ENCODE measurements around the gene ITGB4. TPM values are rescaled to one million over a fixed set of nuclear protein-coding genes. Genes with fewer than 3 reads are reported as not detected.

Gene ITGB4
- polyA plus RNA-seq, 1 donor: 48.4 TPM

DNA sequence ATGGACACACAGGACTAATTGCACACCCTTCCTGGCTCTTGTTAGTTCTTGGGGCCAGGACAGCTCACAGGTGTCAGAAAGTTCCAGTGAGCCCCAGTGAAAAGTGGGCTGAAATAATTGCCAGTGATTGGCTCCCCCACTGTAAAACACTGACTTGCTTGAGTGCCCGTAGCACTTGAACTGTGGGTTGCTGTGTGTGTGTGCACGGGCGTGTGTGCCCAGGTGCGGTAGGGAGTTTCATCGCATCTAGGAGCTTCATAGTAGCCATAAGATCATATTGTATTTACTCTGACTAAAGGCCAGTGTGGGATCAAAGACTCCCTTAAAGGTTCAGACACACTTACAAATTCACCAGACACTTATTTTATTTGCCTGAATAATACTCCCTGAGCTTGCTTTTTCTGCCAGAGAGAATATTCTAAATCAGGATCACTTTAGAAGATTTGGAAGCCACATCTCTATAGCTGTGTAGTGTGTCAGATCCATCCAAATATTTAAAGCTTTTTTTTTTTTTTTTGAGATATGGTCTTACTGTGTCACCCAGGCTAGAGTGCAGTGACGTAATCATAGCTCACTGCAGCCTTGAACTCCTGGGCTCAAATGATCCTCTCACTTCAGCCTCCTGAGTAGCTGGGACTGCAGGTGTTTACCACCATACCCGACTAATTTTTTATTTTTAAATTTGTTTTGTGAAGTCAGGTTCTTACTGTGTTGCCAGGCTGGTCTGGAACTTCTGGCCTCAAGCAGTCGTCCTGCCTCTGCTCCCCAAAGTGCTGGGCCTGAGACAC is 74.8 kb downstream of the ITGB4 start:
- Histone ChIP-seq H3K4me3 (ENCODE audit: low read length) (no peak overlapping the region), H3K27me3 (ENCODE audit: control insufficient read depth, insufficient read depth, low read length) (no peaks in the 10 kb centered on the region), H3K4me1 (ENCODE audit: control insufficient read depth, insufficient read depth, low read length) (no peaks in the 10 kb centered on the region), H3K9me3 (ENCODE audit: control insufficient read depth, low read depth, low read length) (no peaks in the 10 kb centered on the region), H3K27ac (ENCODE audit: low read length) (no peak overlapping the region), H3K36me3 (ENCODE audit: control insufficient read depth, insufficient read depth, low read length) (peaks cover 46% of the 10 kb centered on the region)
- no CpG with 5 or more reads among the region's 8 CpGs for WGBS (ENCODE audit: insufficient coverage, low lambda C conversion rate)
- no peak for DNase-seq

- no peak overlapping the region for H3K4me3 ChIP-seq (ENCODE audit: low read length)
- H3K9me3 ChIP-seq (ENCODE audit: control insufficient read depth, low read depth, low read length): no peaks in the 10 kb centered on the region
- H3K27me3 ChIP-seq (ENCODE audit: control insufficient read depth, insufficient read depth, low read length): no peaks in the 10 kb centered on the region
- WGBS (ENCODE audit: insufficient coverage, low lambda C conversion rate): no CpG with 5 or more reads among the region's 4 CpGs
- DNase-seq: no peak
- peaks cover 38% of the 10 kb centered on the region for H3K36me3 ChIP-seq (ENCODE audit: control insufficient read depth, insufficient read depth, low read length)
- no peak overlapping the region for H3K27ac ChIP-seq (ENCODE audit: low read length)
- H3K4me1 ChIP-seq (ENCODE audit: control insufficient read depth, insufficient read depth, low read length): no peaks in the 10 kb centered on the region
These were observed 78.1 kb downstream of the ITGB4 start for GRCh38 chr17:75799402-75799801.

DNA sequence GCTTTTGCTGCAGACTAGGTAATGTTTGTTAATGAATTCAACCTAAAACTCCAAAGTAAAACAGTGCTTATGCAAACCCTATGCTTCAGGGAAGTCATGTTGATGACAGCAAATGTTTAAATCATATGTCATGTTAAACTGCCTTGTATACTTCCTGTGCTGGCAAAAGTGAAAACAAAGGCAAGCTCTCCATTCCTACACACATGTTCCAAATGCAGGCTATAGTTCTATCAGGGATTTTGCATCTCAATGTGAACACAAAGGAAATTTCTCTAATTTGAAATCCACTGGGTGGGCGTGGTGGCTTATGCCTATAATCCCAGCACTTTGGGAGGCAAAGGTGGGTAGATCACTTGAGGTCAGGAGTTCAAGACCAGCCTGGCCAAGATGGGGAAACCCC is 82.6 kb downstream of the ITGB4 start:
- H3K4me3 ChIP-seq (ENCODE audit: low read length): no peak overlapping the region
- H3K27me3 ChIP-seq (ENCODE audit: control insufficient read depth, insufficient read depth, low read length): no peaks in the 10 kb centered on the region
- H3K27ac ChIP-seq (ENCODE audit: low read length): no peak overlapping the region
- no peaks in the 10 kb centered on the region for H3K4me1 ChIP-seq (ENCODE audit: control insufficient read depth, insufficient read depth, low read length)
- WGBS (ENCODE audit: insufficient coverage, low lambda C conversion rate): no CpG with 5 or more reads among the region's 1 CpG
- no peak for DNase-seq
- H3K9me3 ChIP-seq (ENCODE audit: control insufficient read depth, low read depth, low read length): no peaks in the 10 kb centered on the region
- peaks cover 18% of the 10 kb centered on the region for H3K36me3 ChIP-seq (ENCODE audit: control insufficient read depth, insufficient read depth, low read length)

DNA sequence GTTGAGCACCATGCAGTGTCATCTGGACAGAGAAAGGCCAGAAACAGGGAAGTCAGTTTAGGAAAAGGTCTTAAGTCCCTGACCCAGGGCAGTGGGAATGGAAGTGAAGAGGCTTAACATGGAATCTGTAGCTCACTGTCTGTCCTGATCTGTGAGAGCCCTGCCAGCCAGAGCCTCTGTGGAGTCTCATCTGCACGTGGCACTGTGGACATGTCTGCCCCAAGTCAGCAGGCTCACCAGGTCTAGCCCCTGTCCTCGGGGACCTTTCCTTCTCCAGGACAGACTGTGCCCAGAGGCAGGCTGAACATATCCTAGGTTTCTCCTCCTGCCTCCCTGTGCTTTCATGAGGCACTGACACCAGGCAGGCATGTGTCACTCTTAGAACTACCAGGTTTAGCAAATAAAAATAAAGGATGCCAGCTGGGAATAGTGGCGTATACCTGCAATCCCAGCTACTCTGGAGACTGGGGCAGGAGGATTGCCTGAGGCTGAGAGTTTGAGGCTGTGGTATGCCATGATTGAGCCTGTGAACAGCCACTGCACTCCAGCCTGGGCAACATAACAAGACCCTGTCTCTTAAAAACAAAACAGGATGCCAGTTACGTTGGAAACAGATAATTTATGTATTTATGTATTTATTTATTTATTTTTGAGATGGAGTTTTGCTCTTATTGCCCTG is 85.7 kb downstream of the ITGB4 start:
- no peaks in the 10 kb centered on the region for H3K9me3 ChIP-seq (ENCODE audit: control insufficient read depth, low read depth, low read length)
- H3K27me3 ChIP-seq (ENCODE audit: control insufficient read depth, insufficient read depth, low read length): no peaks in the 10 kb centered on the region
- no CpG with 5 or more reads among the region's 4 CpGs for WGBS (ENCODE audit: insufficient coverage, low lambda C conversion rate)
- no peak overlapping the region for H3K27ac ChIP-seq (ENCODE audit: low read length)
- H3K36me3 ChIP-seq (ENCODE audit: control insufficient read depth, insufficient read depth, low read length): peaks cover 27% of the 10 kb centered on the region
- no peaks in the 10 kb centered on the region for H3K4me1 ChIP-seq (ENCODE audit: control insufficient read depth, insufficient read depth, low read length)
- no peak overlapping the region for H3K4me3 ChIP-seq (ENCODE audit: low read length)
- DNase-seq: no peak

Other genes with a start within 250 kb of the ITGB4 start
- 13.9 TPM for gene CASKIN2, start 205.9 kb upstream of the ITGB4 start, polyA plus RNA-seq
- gene TSEN54, start 204.9 kb upstream of the ITGB4 start, polyA plus RNA-seq: 65.3 TPM
- gene LLGL2, start 195.8 kb upstream of the ITGB4 start, polyA plus RNA-seq: 149 TPM
- 595 TPM for gene MYO15B, start 133.7 kb upstream of the ITGB4 start, polyA plus RNA-seq
- gene SMIM5, start 88.0 kb upstream of the ITGB4 start, polyA plus RNA-seq: 19.6 TPM
- gene RECQL5, start 54.3 kb upstream of the ITGB4 start, polyA plus RNA-seq: 51.9 TPM
- gene SAP30BP, start 54.1 kb upstream of the ITGB4 start, polyA plus RNA-seq: 70.7 TPM
- gene GALK1, start 43.7 kb downstream of the ITGB4 start, polyA plus RNA-seq: 61.0 TPM
- 35.7 TPM for gene UNK, start 63.3 kb downstream of the ITGB4 start, polyA plus RNA-seq
- gene UNC13D, start 122.9 kb downstream of the ITGB4 start, polyA plus RNA-seq: 55.8 TPM
- 107 TPM for gene WBP2, start 133.9 kb downstream of the ITGB4 start, polyA plus RNA-seq
- gene TRIM47, start 157.1 kb downstream of the ITGB4 start, polyA plus RNA-seq: 9.8 TPM
- gene TRIM65, start 175.5 kb downstream of the ITGB4 start, polyA plus RNA-seq: 18.7 TPM
- gene MRPL38, start 183.4 kb downstream of the ITGB4 start, polyA plus RNA-seq: 62.1 TPM
- 52.1 TPM for gene FBF1, start 219.6 kb downstream of the ITGB4 start, polyA plus RNA-seq

Data from large intestine (tissue), 3 donors.